ENCODE measurements around the gene WDR62. TPM values are rescaled to one million over a fixed set of nuclear protein-coding genes. Genes with fewer than 3 reads are reported as not detected.

Gene WDR62
- total and polyA plus RNA-seq, 10 of the 15 experiments (the other 5 are each of a cell fraction or from before 2014, with no cell fraction given), result 0.08 to 20.6 (median 10.9) TPM

DNA sequence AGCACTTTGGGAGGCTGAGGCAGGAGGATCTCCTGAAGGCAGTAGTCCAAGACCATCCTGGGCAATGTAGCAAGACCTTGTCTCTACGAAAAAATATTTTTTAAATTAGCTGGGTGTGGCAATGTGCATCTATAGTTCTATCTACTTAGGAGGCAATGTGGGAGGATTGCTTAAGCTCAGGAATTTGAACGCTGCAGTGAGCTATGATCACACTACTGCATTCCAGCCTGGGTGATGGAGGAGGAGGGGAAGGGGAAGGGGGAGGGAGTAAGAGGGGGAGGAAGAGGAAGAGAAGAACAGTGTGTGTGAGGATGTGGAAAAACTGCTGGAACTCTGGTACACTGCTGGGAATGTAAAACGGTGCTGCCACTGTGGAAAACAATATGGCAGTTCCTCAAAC lies 12.9 kb upstream of the WDR62 start:
- ChIA-PET POLR2A (interaction anchor here (0.6 kb wide), 1 partner anchor 179 kb away, joined by 5 read pairs; no protein-coding TSS in a partner anchor), RAD21 (ENCODE audit: unreplicated experiment) (no interaction called here), CTCF (no interaction called here), SMC1A (ENCODE audit: uncharacterized antibody, unreplicated experiment) (interaction anchor here (0.6 to 0.7 kb wide), 2 partner anchors 10 to 89 kb away, joined by 3 read pairs; no protein-coding TSS in a partner anchor)
- TF ChIP-seq FOS (IDR thresholded peaks at IDR 0.05; ENCODE audit: borderline replicate concordance, extremely low read depth, insufficient read length) (no peak), MYB (IDR thresholded peaks at IDR 0.05; ENCODE audit: borderline replicate concordance, low read depth, low read length) (no peak), KDM1A (IDR thresholded peaks at IDR 0.05; ENCODE audit: borderline replicate concordance) (no peak), TCF3 (IDR thresholded peaks at IDR 0.05; ENCODE audit: borderline replicate concordance, insufficient read depth, low read depth, low read length) (no peak), CREM (IDR thresholded peaks at IDR 0.05; ENCODE audit: low read depth) (no peak), STAT1 (conservative IDR thresholded peaks at IDR 0.05) (no peak), ZZZ3 (IDR thresholded peaks at IDR 0.05; ENCODE audit: control insufficient read depth, insufficient read length, low read depth) (no peak), MTA3 (IDR thresholded peaks at IDR 0.05; ENCODE audit: borderline replicate concordance, low read length) (no peak), HDAC6 (IDR thresholded peaks at IDR 0.05; ENCODE audit: unreplicated experiment) (no peak), SMAD1 (IDR thresholded peaks at IDR 0.05; ENCODE audit: low read depth, partially characterized antibody) (no peak), LARP7 (IDR thresholded peaks at IDR 0.05) (no peak), EP300 (IDR thresholded peaks at IDR 0.05; ENCODE audit: borderline replicate concordance in 1 of 2, control insufficient read depth in 1 of 2, low read depth in 2 of 2, low read length in 2 of 2) (no peak)
- TF ChIP-seq, protein P1, sequence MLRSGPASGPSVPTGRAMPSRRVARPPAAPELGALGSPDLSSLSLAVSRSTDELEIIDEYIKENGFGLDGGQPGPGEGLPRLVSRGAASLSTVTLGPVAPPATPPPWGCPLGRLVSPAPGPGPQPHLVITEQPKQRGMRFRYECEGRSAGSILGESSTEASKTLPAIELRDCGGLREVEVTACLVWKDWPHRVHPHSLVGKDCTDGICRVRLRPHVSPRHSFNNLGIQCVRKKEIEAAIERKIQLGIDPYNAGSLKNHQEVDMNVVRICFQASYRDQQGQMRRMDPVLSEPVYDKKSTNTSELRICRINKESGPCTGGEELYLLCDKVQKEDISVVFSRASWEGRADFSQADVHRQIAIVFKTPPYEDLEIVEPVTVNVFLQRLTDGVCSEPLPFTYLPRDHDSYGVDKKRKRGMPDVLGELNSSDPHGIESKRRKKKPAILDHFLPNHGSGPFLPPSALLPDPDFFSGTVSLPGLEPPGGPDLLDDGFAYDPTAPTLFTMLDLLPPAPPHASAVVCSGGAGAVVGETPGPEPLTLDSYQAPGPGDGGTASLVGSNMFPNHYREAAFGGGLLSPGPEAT (IDR thresholded peaks at IDR 0.05; ENCODE audit: low read depth), result no peak
- TF ChIP-seq, protein P2, sequence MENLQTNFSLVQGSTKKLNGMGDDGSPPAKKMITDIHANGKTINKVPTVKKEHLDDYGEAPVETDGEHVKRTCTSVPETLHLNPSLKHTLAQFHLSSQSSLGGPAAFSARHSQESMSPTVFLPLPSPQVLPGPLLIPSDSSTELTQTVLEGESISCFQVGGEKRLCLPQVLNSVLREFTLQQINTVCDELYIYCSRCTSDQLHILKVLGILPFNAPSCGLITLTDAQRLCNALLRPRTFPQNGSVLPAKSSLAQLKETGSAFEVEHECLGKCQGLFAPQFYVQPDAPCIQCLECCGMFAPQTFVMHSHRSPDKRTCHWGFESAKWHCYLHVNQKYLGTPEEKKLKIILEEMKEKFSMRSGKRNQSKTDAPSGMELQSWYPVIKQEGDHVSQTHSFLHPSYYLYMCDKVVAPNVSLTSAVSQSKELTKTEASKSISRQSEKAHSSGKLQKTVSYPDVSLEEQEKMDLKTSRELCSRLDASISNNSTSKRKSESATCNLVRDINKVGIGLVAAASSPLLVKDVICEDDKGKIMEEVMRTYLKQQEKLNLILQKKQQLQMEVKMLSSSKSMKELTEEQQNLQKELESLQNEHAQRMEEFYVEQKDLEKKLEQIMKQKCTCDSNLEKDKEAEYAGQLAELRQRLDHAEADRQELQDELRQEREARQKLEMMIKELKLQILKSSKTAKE (IDR thresholded peaks at IDR 0.05; ENCODE audit: low read depth, poor library complexity, severe bottlenecking), result no peak
- TF ChIP-seq, protein P3, sequence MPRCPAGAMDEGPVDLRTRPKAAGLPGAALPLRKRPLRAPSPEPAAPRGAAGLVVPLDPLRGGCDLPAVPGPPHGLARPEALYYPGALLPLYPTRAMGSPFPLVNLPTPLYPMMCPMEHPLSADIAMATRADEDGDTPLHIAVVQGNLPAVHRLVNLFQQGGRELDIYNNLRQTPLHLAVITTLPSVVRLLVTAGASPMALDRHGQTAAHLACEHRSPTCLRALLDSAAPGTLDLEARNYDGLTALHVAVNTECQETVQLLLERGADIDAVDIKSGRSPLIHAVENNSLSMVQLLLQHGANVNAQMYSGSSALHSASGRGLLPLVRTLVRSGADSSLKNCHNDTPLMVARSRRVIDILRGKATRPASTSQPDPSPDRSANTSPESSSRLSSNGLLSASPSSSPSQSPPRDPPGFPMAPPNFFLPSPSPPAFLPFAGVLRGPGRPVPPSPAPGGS (IDR thresholded peaks at IDR 0.05; ENCODE audit: borderline replicate concordance, insufficient read depth, low read depth, low read length, poor library complexity, severe bottlenecking), result no peak
- FAIRE-seq (no peak), DNase-seq (ENCODE audit: low read depth, low spot score) (no peak), ATAC-seq (no peak)
- no peaks in the 10 kb centered on the region for H3K79me2 ChIP-seq (ENCODE audit: control insufficient read depth, insufficient read depth, low read length)
- no peaks in the 10 kb centered on the region for H4K20me1 ChIP-seq (ENCODE audit: control insufficient read depth, insufficient read depth)
- intact Hi-C loops (cut with micrococcal nuclease; ENCODE audit: unreplicated experiment) (no loop called here), in situ Hi-C loops (cut with MboI) (no loop called here)
- BruUV-seq (replicated peaks), result no TSS peak
- H3K36me3 ChIP-seq (ENCODE audit: control insufficient read depth in 2 of 2, insufficient read depth in 2 of 2, low read length in 1 of 2), result peaks cover 0 to 2% of the 10 kb centered on the region in 2 experiments; a peak in 2 of 4 replicates
- no peak overlapping the region for H3K4me2 ChIP-seq (ENCODE audit: control insufficient read depth, insufficient read depth)
- H3K9ac ChIP-seq (ENCODE audit: control insufficient read depth, insufficient read depth, low read length), result no peak overlapping the region
- H3K27ac ChIP-seq (ENCODE audit: control insufficient read depth, insufficient read depth), result no peak overlapping the region
- no peak overlapping the region for H2AFZ ChIP-seq (ENCODE audit: control insufficient read depth, low read depth, low read length)
- H3K27me3 ChIP-seq (replicated peaks in 1 of 2; ENCODE audit: control insufficient read depth in 2 of 2, insufficient read depth in 2 of 2, low read length in 1 of 2), result no peaks in the 10 kb centered on the region
- WGBS (ENCODE audit: insufficient coverage, insufficient replicate concordance, low lambda C conversion rate, missing lambda C conversion rate), result 74% methylated on average over 3 of the region's 3 CpGs
- no peaks in the 10 kb centered on the region for H3K4me1 ChIP-seq (ENCODE audit: control insufficient read depth, insufficient read depth, low read length)
- H3K4me3 ChIP-seq, result no peak overlapping the region
- H3K9me3 ChIP-seq (replicated peaks; ENCODE audit: control insufficient read depth, insufficient read depth, low read length), result no peaks in the 10 kb centered on the region
